Measurements from ENCODE around the gene KRTAP5-5. TPM values are rescaled to one million over a fixed set of nuclear protein-coding genes. Genes with fewer than 3 reads are reported as not detected.

Gene KRTAP5-5
- total RNA-seq, 1 donor from 2014 or later: not detected

DNA sequence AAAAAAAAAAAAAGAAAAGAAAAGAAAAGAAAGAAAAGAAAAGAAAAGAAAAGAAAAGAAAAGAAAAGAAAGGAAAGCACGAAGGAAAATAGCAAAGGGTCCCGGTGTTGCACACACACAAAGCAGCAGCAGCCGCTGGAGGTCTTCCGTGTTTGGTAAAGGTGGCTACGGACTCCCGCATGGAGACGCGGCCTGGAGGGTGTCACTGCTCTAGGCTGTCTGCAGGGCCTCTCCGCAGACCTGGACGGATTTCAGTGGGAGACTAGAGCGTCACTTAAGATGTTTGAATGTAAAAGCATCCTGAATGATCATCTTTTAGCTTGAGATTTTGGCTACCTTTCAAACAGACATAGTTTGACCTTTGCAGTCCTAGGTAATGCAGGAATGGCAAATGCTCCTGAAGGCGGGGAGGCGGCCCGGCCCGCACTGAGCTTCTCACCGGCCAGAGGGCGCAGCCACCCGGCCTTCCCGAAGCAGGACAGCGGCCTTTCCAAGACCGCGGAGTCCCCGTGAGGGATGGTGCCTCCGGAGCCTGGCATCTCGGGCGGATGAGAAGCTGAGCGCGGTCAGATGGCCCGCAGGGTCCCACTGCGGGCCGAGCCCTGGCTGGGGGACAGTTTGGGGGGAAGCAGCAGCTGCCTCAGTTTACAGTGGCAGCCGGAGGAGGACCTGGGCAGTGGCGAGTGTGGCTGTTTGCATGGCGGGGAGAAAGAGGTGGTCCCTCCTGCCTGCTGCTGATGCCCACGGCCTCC is 18.5 kb downstream of the KRTAP5-5 start:
- DNase-seq (ENCODE audit: extremely low spot score, unreplicated experiment): no peak
- H3K27ac Mint-ChIP-seq (ENCODE audit: unreplicated experiment): no peak overlapping the region

DNA sequence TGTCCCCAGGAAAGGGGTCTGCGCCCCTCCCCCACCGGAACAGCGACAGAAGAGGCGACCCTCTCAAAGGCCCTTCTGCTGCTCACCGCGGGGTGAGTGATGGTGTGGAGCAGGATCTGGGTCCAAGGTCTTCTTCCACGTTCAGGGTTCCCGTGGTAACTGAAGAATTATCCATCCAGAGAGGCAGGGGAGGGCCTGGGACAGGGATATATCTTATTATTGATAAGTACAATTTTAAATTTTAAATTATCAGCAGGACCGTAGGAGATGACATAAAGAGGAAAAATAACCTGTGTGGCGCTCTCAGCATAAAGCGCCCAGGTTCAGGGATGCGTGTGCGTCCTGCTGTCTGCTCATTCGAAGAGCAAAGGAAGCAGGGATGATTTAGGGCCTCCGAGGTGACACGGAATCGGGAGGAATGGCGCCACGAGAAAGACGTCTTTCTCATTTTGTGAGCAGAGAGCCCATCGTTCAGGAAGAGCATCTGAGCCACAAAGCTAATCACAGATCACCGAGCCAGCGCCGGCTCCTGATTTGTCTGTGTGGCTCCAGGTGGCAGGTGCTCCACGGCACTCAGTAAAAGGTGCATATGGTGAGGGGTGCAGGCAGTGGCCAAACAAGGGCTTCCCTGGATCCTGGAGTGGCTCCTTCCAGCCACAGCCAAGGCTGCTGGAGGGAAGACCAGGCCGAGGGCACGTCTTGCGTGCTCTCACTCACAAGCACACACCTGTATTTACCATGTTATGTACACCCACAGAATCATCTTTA is 19.3 kb downstream of the KRTAP5-5 start:
- no peaks in the 10 kb centered on the region for H3K4me1 Mint-ChIP-seq (ENCODE audit: unreplicated experiment)
- no peaks in the 10 kb centered on the region for H3K9me3 Mint-ChIP-seq (ENCODE audit: unreplicated experiment)
- no peaks in the 10 kb centered on the region for H3K36me3 Mint-ChIP-seq (ENCODE audit: unreplicated experiment)
- no peak overlapping the region for H3K27ac Mint-ChIP-seq (ENCODE audit: unreplicated experiment)
- H3K27me3 Mint-ChIP-seq (ENCODE audit: unreplicated experiment): peaks cover 33% of the 10 kb centered on the region
- no peak for DNase-seq (ENCODE audit: extremely low spot score, unreplicated experiment)
- TF ChIP-seq, protein P1, sequence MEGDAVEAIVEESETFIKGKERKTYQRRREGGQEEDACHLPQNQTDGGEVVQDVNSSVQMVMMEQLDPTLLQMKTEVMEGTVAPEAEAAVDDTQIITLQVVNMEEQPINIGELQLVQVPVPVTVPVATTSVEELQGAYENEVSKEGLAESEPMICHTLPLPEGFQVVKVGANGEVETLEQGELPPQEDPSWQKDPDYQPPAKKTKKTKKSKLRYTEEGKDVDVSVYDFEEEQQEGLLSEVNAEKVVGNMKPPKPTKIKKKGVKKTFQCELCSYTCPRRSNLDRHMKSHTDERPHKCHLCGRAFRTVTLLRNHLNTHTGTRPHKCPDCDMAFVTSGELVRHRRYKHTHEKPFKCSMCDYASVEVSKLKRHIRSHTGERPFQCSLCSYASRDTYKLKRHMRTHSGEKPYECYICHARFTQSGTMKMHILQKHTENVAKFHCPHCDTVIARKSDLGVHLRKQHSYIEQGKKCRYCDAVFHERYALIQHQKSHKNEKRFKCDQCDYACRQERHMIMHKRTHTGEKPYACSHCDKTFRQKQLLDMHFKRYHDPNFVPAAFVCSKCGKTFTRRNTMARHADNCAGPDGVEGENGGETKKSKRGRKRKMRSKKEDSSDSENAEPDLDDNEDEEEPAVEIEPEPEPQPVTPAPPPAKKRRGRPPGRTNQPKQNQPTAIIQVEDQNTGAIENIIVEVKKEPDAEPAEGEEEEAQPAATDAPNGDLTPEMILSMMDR (IDR thresholded peaks at IDR 0.05): no peak
- no peak overlapping the region for H3K4me3 Mint-ChIP-seq (ENCODE audit: unreplicated experiment)

More for the DNA sequence above, 18.5 kb downstream of the KRTAP5-5 start:
- peaks cover 33% of the 10 kb centered on the region for H3K27me3 Mint-ChIP-seq (ENCODE audit: unreplicated experiment)
- H3K4me1 Mint-ChIP-seq (ENCODE audit: unreplicated experiment): no peaks in the 10 kb centered on the region
- TF ChIP-seq, protein P1 (IDR thresholded peaks at IDR 0.05): no peak
- no peak overlapping the region for H3K4me3 Mint-ChIP-seq (ENCODE audit: unreplicated experiment)
- H3K36me3 Mint-ChIP-seq (ENCODE audit: unreplicated experiment): no peaks in the 10 kb centered on the region
- H3K9me3 Mint-ChIP-seq (ENCODE audit: unreplicated experiment): no peaks in the 10 kb centered on the region

DNA sequence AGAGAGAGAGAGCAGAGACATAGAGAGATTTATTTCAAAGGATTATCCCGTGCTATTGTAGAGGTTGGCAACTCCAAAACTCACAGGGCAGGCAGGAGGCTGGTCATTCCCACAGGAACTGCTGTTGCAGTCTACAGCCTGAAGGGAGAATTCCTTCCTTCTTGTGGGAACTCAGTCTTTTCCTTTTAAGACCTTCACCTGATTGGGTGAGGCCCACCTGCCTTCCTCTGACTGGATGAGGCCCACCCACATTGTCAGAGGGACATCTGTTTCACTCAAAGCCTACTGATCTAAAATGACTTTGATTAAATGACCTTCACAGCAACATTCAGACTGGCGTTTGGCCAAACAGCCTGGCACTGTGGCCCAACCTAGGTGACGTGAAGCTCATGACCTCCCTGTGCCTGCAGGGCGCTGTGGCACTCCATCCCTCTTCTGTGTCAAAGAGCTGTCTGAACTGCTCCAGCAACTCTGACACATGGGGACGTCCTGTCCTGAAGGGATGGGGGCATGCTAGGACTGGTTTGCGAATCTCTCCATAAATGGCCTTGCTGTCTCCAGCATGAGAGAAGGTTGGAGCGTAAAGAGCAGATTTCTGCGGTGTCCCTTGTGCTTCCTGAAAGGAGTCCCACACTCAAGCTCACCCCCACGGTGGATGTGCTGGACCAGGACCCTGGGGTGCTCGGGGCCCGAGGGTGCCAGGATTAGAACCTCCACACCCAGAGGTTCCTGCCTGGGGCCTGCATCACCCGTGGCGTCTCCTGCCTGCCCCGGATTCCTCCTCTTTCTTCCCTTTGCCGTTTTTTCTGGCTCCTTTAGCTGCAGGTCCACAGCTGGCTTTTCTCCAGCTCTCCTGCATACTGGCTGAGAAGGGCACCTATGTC is 20.7 kb downstream of the KRTAP5-5 start:
- DNase-seq (ENCODE audit: extremely low spot score, unreplicated experiment): no peak
- H3K4me1 Mint-ChIP-seq (ENCODE audit: unreplicated experiment): no peaks in the 10 kb centered on the region
- H3K27ac Mint-ChIP-seq (ENCODE audit: unreplicated experiment): no peak overlapping the region
- H3K27me3 Mint-ChIP-seq (ENCODE audit: unreplicated experiment): peaks cover 28% of the 10 kb centered on the region
- no peaks in the 10 kb centered on the region for H3K36me3 Mint-ChIP-seq (ENCODE audit: unreplicated experiment)
- TF ChIP-seq, protein P1 (IDR thresholded peaks at IDR 0.05): no peak
- no peaks in the 10 kb centered on the region for H3K9me3 Mint-ChIP-seq (ENCODE audit: unreplicated experiment)
- H3K4me3 Mint-ChIP-seq (ENCODE audit: unreplicated experiment): no peak overlapping the region

DNA sequence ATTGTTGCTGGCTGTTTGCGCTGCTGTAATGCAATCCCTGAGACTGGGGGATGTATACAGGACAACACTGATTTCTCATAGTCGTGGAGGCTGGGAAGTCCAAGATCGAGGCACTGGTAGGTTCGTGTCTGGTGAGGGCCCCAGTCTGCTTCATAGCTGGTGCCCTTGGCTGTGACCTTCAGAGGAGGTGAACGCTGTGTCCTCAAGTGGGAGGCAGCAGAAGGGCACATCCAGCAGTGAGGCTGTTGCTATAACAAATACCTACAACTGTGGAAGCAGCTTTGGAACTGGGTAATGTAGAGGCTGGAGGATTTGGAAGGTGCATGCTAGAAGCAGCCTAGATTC is 21.3 kb downstream of the KRTAP5-5 start:
- Mint-ChIP-seq H3K27ac (ENCODE audit: unreplicated experiment) (no peak overlapping the region), H3K36me3 (ENCODE audit: unreplicated experiment) (no peaks in the 10 kb centered on the region), H3K27me3 (ENCODE audit: unreplicated experiment) (peaks cover 25% of the 10 kb centered on the region), H3K4me1 (ENCODE audit: unreplicated experiment) (no peaks in the 10 kb centered on the region), H3K4me3 (ENCODE audit: unreplicated experiment) (no peak overlapping the region), H3K9me3 (ENCODE audit: unreplicated experiment) (no peaks in the 10 kb centered on the region)
- TF ChIP-seq, protein P1 (IDR thresholded peaks at IDR 0.05): no peak
- DNase-seq (ENCODE audit: extremely low spot score, unreplicated experiment): no peak
